Suprapubic skin (tissue), 4 donors: ENCODE measurements around the gene UQCRH. TPM values are rescaled to one million over a fixed set of nuclear protein-coding genes. Genes with fewer than 3 reads are reported as not detected.

Experiments
- DNase-seq, 2 donors: peaks; one replicate each; pipeline ENCODE4 v3.0.0-alpha.2; 2019; ENCODE audit warnings: low spot score in 2 of 2
- H3K27ac ChIP-seq: fragments of 200-600 bp; sonication (generic); one replicate; pipeline ENCODE4 v1.5.1; 2019
- H3K27me3 ChIP-seq: fragments of 200-600 bp; sonication (generic); one replicate; pipeline ENCODE4 v1.5.1; 2019
- H3K36me3 ChIP-seq: fragments of 200-600 bp; sonication (generic); one replicate; pipeline ENCODE4 v1.5.1; 2019
- H3K4me1 ChIP-seq: fragments of 200-600 bp; sonication (generic); one replicate; pipeline ENCODE4 v1.5.1; 2019
- H3K4me3 ChIP-seq: fragments of 200-600 bp; sonication (generic); one replicate; pipeline ENCODE4 v1.5.1; 2019; ENCODE audit warnings: mild to moderate bottlenecking
- H3K9me3 ChIP-seq: fragments of 200-600 bp; sonication (generic); one replicate; pipeline ENCODE4 v1.5.1; 2019
- CTCF ChIP-seq, 2 donors: fragments of 200-600 bp in 1 of 2; fragments of 450-650 bp in 1 of 2; sonication (generic) in 1 of 2; IDR thresholded peaks; one replicate each; pipeline ENCODE4 v1.5.1; 2016 to 2019; ENCODE audit warnings: antibody characterized with exemption in 2 of 2, mild to moderate bottlenecking in 1 of 2, moderate library complexity in 1 of 2
- EP300 ChIP-seq: sonication (generic); formaldehyde crosslinking; IDR thresholded peaks from one replicate; pipeline ENCODE4 v1.6.1; 2017; ENCODE audit warnings: antibody characterized with exemption
- POLR2A ChIP-seq, 2 donors: fragments of 450-650 bp; IDR thresholded peaks; one replicate each; pipeline ENCODE4 v1.6.1; 2017; ENCODE audit warnings: antibody characterized with exemption in 2 of 2, mild to moderate bottlenecking in 2 of 2, moderate library complexity in 2 of 2
- POLR2AphosphoS5 ChIP-seq, 3 donors: sonication (generic); formaldehyde crosslinking; IDR thresholded peaks; one replicate each; pipeline ENCODE4 v1.6.1; 2017; ENCODE audit warnings: antibody characterized with exemption in 3 of 3
- WGBS: methylation state at CpG from one replicate; pipeline ENCODE4 v1.1.5; 2018; 5-methylcytosine and 5-hydroxymethylcytosine counted together
- total RNA-seq, 4 donors: library from RNA; depleted of rRNA; stranded (reverse); fragments of >200 nt; gene quantifications; one replicate each; pipeline ENCODE4 v1.1.0, GENCODE V29; 2016

Gene UQCRH
- total RNA-seq, 4 donors from 2014 or later: 182 to 399 (median 283) TPM

DNA sequence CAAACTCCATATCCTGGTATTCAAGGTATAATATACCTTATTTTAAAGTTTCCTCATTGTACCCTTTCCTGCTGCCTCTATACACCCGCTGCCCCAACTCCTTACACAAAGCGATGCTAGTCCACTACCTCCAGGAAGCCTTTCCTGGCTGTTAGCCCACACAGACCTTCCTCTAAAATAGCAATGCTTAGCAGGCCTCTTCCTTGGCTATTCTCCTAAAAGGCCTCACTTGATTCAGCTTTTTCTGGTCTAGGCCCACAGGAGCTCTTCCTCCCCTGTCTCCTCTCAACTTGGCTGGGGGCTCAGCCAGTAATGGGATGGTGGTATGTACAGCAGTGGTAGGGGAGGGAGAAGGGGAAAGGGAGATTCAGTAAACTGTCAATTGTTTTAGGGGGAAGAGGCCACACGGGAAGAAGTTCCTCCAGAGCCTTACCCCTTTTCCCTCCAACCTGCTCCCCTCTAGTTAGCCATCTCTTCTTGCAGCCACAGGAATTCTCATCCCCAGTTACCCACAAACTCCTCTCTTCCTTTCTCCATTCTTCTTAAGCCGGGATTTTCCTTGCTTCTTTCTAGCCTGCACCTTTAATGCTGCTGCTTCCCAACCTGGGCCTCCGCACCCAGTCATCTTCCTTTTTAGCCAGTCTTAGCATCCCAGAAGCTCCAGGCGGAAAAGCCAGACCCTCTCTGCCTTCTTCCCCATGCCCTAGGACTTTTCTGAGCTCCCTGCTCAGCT lies 2.7 kb upstream of the UQCRH start:
- peaks cover 35% of the 10 kb centered on the region for H3K4me1 ChIP-seq
- 32% methylated on average over 6 of the region's 6 CpGs for WGBS
- TF ChIP-seq POLR2AphosphoS5 (IDR thresholded peaks at IDR 0.05): no peak
- TF ChIP-seq EP300: no peak
- TF ChIP-seq CTCF (IDR thresholded peaks at IDR 0.05): no peak
- no peaks in the 10 kb centered on the region for H3K27me3 ChIP-seq
- H3K4me3 ChIP-seq: peak overlapping the region; percentile 87
- DNase-seq: no peak
- H3K36me3 ChIP-seq: peaks cover 21% of the 10 kb centered on the region
- no peaks in the 10 kb centered on the region for H3K9me3 ChIP-seq
- H3K27ac ChIP-seq: peak overlapping the region; percentile 98

DNA sequence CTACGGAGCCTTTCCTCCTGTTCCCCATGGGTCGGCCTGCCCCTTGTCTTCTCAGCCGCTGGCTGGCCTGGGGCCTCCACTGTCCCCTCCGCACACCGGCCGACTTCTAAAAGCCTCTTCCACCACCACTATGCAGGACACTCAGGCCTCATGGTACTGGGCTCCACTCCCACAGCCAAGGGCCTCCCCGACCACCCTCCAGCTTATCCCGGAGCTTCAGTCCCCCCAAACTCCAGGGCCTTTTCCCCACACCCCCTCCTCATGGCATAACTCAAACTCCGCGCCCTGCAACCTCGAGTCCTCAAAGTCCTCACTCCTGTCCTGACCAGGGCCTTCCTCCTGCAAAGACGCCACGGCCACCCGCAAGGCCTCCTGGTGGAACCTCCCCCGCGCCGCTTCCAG lies 2.1 kb upstream of the UQCRH start:
- Histone ChIP-seq H3K27ac (peak overlapping the region; percentile 98), H3K4me1 (peaks cover 38% of the 10 kb centered on the region), H3K27me3 (no peaks in the 10 kb centered on the region), H3K36me3 (peaks cover 15% of the 10 kb centered on the region), H3K4me3 (peak overlapping the region; percentile 87), H3K9me3 (no peaks in the 10 kb centered on the region)
- no peak for DNase-seq
- no peak for TF ChIP-seq EP300
- WGBS: 7% methylated on average over 11 of the region's 17 CpGs

- H3K36me3 ChIP-seq: peaks cover 9% of the 10 kb centered on the region
- peak overlapping the region; percentile 87 for H3K4me3 ChIP-seq
- TF ChIP-seq POLR2A (IDR thresholded peaks at IDR 0.05) (no peak), CTCF (IDR thresholded peaks at IDR 0.05) (no peak), EP300 (no peak), POLR2AphosphoS5 (IDR thresholded peaks at IDR 0.05) (no peak)
- H3K27me3 ChIP-seq: no peaks in the 10 kb centered on the region
- under 1% methylated on average over 53 of the region's 79 CpGs for WGBS
- no peaks in the 10 kb centered on the region for H3K9me3 ChIP-seq
- DNase-seq: peak; percentile 79 to 84
- peak overlapping the region; percentile 98 for H3K27ac ChIP-seq
- H3K4me1 ChIP-seq: peaks cover 44% of the 10 kb centered on the region
Observed at GRCh38 chr1:46301808-46302640, 1.5 kb upstream of the UQCRH start.

DNA sequence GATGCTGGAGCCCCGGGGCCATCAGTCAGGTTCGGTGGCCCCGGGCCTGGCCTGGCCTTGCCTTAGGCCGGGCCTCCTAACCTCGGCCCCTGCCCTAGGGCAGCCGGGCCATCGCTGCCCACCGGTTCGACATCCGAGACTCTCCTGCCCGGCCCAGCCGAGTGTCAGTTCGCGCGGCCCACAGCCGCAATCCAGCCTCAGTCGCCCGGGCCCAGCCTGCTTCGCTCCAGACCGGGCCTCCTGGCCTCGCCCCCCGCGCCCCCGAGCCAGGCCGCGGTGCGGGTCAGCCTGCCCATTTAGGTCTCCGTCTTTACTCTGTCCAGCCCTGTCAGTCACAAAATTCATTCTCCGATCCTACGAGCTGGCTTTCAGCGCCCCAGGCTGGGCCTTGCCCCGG lies 859 bp upstream of the UQCRH start:
- H3K4me3 ChIP-seq: peak overlapping the region; percentile 87
- 3% methylated on average over 6 of the region's 32 CpGs for WGBS
- no peaks in the 10 kb centered on the region for H3K27me3 ChIP-seq
- peaks cover 3% of the 10 kb centered on the region for H3K36me3 ChIP-seq
- H3K9me3 ChIP-seq: no peaks in the 10 kb centered on the region
- TF ChIP-seq POLR2AphosphoS5 (IDR thresholded peaks at IDR 0.05) (no peak), POLR2A (IDR thresholded peaks at IDR 0.05) (no peak), CTCF (IDR thresholded peaks at IDR 0.05) (no peak), EP300 (no peak)
- no peak for DNase-seq
- H3K27ac ChIP-seq: peak overlapping the region; percentile 98
- peaks cover 50% of the 10 kb centered on the region for H3K4me1 ChIP-seq

GRCh38 chr1:46303872-46304326 lies 401 bp downstream of the UQCRH start:
- Histone ChIP-seq H3K36me3 (peaks cover 2% of the 10 kb centered on the region), H3K27ac (peak overlapping the region; percentile 98), H3K4me3 (peak overlapping the region; percentile 87), H3K4me1 (peaks cover 57% of the 10 kb centered on the region), H3K27me3 (no peaks in the 10 kb centered on the region), H3K9me3 (no peaks in the 10 kb centered on the region)
- 1% methylated on average over 10 of the region's 14 CpGs for WGBS
- DNase-seq: no peak
- TF ChIP-seq CTCF (IDR thresholded peaks at IDR 0.05) (no peak), POLR2AphosphoS5 (IDR thresholded peaks at IDR 0.05) (no peak), POLR2A (IDR thresholded peaks at IDR 0.05) (no peak), EP300 (no peak)
